Spleen (tissue), 7 donors: ENCODE data around the gene KCNK17.

Source experiments
- POLR2A ChIP-seq, 3 donors: fragments of 450-650 bp; IDR thresholded peaks; one replicate each; pipeline ENCODE4 v1.5.1; 2017; ENCODE audit warnings: antibody characterized with exemption in 3 of 3, mild to moderate bottlenecking in 1 of 3
- POLR2AphosphoS5 ChIP-seq, 3 donors: sonication (generic); formaldehyde crosslinking; IDR thresholded peaks; one replicate each; pipeline ENCODE4 v1.5.1; 2017; ENCODE audit warnings: antibody characterized with exemption in 3 of 3
- TF ChIP-seq, protein P1 (sequence below), 11 experiments: fragments of 200-600 bp in 7 of 11; fragments of 450-650 bp in 4 of 11; sonication (generic) in 4 of 11; IDR thresholded peaks in 8 of 11; conservative IDR thresholded peaks in 3 of 11; 1 replicate in 7 of 11; 2 replicates in 4 of 11; pipeline versions ENCODE4 v1.4.0 to v1.8.0; 2016 to 2021; ENCODE audit warnings: antibody characterized with exemption in 11 of 11, inconsistent platforms in 4 of 11, mild to moderate bottlenecking in 1 of 11
- donor health status: DM: no; HTN: no; CAD: no; lungs with moderate emphysema.
- donor health status: DM: no; HTN: no; CAD: no.
- donor health status: DM: no; HTN: no; CAD: no.

- TF ChIP-seq, protein P1, sequence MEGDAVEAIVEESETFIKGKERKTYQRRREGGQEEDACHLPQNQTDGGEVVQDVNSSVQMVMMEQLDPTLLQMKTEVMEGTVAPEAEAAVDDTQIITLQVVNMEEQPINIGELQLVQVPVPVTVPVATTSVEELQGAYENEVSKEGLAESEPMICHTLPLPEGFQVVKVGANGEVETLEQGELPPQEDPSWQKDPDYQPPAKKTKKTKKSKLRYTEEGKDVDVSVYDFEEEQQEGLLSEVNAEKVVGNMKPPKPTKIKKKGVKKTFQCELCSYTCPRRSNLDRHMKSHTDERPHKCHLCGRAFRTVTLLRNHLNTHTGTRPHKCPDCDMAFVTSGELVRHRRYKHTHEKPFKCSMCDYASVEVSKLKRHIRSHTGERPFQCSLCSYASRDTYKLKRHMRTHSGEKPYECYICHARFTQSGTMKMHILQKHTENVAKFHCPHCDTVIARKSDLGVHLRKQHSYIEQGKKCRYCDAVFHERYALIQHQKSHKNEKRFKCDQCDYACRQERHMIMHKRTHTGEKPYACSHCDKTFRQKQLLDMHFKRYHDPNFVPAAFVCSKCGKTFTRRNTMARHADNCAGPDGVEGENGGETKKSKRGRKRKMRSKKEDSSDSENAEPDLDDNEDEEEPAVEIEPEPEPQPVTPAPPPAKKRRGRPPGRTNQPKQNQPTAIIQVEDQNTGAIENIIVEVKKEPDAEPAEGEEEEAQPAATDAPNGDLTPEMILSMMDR (IDR thresholded peaks at IDR 0.05 in 8 of 11, conservative IDR thresholded peaks at IDR 0.05 in 3 of 11), result no peak
- TF ChIP-seq POLR2A (IDR thresholded peaks at IDR 0.05) (no peak), POLR2AphosphoS5 (IDR thresholded peaks at IDR 0.05) (no peak)
Observed at GRCh38 chr6:39268171-39268570, 46.0 kb downstream of the KCNK17 start.
